NCI-H2029 (cell line): ENCODE measurements around the gene LITAFD.

Source experiments
- DNase-seq: peaks from one replicate; lab custom pipeline; 2025; lab: John Stamatoyannopoulos, UW

LITAFD gene

DNA sequence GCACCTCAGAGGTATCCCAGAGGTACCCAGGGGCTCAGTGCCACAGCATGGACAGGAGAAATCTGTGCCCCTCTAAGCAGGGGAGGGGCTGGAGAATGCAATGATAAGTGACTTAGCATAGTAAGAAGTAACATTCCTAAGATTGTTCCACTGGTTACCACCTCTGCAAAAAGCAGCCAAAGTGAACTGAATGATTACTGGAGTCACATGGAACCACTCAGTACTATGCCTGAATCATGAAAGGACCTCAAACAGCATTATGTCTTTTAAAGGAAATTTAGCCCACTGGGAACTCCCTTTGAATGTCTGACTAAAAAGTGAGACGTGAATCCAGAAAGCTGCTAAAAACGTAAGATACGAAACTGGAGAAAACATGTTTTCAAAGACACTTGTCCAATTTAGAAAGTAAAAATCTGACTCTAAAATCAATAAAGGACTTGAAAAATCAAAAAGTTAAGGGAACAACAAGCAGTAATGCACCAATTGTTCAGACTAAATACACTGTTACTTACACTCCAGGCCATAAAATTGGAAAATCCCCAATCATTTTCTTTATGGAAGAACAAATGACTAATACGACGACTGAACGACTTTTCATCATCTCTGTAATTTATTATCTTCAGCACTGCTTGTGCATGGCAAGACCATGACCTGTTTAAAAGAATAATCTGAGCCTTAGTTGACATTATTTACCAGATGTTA is 38.6 kb downstream of the LITAFD start:
- DNase-seq: no peak

DNA sequence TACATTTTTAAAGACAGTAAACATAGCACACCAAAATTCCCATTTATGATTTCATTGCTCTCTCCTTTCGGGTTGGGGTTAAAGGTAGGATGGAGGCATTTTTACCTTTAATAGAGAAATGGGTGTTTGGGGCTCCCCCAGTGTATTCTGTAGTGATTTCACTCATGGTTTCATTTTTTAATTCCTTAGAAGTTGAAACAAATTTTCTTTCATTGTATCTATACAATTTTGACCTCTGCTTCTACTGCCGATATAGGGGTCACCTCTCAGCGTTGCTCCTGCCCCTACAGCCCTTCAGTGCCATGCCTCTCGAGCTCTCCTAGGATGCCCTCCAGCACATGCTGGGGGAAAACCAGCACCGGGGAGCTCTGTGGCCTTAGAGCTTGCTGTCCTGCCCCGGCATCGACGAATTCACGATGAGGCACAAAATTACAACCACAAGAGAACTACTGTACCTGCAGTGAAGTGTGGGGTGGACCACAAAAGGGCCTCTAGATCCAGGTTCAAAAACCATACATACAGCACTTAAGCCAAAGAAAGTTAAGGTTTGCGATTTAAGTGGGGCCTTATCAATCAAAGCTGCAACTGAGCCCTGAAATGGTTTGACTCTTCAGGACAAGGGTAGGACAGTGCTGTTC is 39.3 kb downstream of the LITAFD start:
- DNase-seq: no peak

DNA sequence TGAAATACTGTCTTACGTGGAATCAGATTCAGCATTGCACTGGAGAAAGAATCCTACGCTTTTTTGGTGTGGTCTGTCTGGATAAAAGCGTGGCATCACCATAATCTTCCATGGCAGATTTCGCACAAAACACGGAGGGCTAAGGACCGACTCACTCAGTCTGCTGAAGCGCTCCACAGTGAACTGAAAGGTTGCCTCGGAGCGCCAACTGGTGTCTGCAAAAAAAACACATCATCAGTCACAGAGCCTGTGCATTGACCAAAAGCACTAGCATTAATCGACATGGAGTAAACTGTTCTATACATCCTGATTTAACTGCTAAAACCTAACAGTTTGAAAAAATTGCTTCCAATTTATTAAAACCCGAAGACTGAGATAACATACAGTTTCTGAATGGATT is 41.0 kb downstream of the LITAFD start:
- DNase-seq: no peak

DNA sequence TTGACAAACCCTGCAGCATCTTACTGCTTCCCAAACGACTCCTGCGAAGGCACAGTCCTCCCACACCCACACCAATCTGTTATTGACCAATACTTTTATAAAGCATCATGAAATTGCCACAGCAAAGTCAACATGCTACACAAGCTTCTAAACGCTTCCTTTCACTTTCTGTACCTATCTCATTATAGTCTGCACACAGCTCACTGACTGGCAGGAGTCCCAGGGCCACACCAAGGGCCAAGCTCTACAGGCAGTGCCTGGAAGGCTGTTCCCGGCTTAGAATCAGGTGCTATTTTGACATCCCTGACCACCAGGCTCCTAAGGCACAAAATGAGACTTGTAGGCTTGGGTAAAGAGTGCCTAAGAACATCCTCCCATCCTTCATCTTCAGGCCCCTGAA is 42.1 kb downstream of the LITAFD start:
- peak; percentile 46 for DNase-seq

DNA sequence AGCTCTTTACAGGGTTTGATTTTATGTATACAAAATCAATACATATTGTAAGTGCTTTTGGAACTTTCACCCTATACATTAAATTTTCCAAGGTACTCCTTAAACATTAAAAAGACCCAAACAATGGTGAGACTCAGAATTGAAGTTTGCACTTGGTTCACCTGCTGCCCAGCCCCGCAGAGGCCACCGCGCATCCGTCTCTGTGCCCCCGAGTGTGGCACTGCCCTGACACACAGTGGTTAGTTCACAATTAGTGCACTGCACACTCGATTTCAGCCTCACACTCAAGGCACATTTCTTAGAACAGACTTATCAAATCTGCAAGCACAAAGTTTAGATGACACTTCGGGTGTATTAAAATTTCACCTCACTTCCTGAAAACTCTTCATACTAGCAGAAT is 43.3 kb downstream of the LITAFD start:
- DNase-seq: no peak

DNA sequence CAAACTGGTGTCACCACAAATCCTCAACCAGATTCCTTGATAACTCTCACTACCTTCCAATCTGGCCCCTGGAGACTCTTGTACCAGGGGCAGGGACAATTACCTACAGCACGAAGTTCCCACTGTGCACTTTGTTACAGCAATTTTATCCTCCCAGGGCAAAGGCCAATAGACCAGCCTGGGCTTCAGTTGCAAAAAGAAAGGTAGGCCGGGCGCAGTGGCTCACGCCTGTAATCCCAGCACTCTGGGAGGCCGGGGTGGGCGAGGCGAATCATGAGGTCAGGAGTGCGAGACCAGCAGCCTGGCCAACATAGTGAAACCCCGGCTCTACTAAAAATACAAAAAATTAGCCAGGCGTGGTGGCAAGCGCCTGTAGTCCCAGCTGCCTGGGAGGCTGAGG is 44.7 kb downstream of the LITAFD start:
- DNase-seq: no peak

DNA sequence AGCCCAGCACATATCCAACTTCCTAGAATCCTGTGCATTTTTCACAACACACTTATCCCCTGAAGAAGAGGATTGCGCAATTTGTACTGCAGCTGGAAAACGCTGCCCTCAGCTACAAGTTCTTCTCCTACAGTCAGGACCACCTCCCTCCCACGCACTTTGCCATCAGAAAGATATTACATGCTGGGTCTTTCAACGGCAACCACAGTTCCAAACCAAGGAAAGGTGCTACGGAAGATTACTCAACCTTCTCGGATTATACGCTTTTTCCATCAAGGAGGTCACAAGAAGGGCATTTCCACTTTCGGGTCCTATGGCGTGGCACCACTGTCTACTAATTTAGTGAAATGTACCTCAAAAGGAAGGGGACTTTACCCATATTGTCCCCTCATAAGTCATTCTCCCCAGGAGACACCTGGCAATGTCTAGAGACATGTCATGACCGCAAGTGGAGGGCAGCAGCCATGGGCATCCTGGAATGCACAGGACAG is 46.4 kb downstream of the LITAFD start:
- no peak for DNase-seq

DNA sequence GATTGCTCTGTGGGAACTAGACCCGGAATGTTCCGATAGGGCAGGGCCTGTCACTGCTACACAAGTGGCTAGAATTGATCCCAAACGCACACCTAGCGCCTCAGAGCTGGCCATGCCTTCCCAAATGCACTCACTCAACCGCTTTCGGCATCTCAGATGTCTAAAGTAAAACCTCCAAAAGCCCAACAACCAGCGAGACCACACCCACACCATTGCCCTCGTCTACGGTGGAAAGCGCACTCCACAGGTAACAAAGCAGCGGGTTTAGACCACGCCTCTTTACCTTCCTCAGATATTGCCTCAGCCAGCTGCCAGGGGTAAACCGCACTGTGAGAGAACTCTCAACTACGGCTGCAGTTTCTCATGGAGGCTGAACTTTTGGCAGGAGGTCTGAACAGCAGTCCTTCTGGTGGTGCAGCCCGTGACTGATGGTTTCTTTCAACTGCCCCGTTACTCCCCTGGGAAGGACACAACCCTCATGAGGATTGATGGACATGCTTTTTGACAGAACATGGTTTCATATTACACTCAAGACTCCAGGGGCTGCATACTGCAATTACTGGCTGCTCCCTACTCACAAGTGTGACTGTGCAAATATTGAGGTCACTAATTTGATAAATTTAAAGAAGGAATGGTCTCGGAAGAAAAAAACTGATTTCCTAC is 47.1 kb downstream of the LITAFD start:
- DNase-seq: peak; percentile 21

DNA sequence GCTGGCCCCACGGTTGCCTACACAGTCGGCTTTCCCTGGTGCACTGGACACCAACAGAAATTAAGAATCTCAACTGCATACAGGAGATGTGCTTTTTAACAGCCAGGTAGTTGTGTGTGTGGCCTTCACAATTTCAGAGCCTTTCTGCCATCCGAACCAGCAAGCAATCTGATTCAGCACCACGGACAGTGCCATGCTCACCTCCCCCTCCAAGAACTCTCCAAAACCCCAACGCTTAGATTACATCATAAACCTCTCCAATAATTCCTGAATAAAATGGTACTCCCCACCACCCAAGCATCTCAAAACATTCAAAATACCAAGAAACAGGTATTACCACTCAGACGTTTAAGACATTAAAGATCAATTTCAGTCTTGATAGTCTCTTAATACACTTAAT is 49.7 kb downstream of the LITAFD start:
- no peak for DNase-seq

DNA sequence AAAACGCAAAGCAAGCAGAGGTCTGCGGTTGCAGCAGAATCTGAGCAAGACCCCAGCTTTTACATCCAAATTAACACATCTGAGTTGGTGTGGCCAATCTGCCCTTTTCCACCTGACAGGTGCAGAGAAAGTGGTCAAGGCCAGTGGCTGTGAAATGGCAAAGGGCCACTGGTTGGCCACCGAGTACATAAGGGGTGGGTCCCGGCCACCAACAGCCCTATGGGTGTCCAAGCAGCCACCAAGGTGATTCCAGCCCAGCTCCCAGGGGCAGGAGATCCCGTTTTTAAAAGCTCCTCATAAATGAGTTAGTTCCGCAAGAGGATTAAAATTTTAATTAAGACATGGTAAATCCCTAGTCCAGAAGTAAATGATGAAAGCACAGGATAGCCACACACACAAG is 52.5 kb downstream of the LITAFD start:
- no peak for DNase-seq
